RPMI8226 (cell line): ENCODE measurements around the gene PPP1R36.
A peak's percentile ranks its signal among the peaks of the same experiment; 100 is the strongest.
"Not testable (repeated sequence)": the region's sequence is repeated elsewhere in the genome, so short reads cannot be mapped to it uniquely, and the experiment has no call there.

Experiments used
- DNase-seq: peaks from one replicate; pipeline ENCODE4 v3.0.0-alpha.2; 2015

PPP1R36 gene, protein sequence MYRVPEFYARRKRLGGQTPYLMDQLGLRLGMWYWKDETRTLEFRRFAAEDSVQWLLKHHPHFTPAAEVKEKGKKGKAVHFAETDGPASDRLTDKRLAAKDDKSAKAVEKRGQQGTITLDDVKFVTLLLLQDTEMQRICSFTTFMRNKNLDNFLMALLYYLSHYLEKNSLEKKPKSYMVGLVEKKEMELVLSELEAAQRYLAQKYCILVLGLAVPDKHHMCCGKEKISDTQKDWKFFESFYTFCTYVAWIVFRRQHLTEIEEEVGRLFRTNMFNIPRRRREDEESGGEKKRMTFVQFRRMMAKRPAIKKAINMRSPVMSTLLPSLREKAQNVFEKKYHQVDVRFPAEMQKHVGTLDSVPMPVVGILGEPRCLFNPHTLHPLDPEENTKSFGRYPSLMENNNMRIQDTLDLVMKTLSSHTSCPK

DNA sequence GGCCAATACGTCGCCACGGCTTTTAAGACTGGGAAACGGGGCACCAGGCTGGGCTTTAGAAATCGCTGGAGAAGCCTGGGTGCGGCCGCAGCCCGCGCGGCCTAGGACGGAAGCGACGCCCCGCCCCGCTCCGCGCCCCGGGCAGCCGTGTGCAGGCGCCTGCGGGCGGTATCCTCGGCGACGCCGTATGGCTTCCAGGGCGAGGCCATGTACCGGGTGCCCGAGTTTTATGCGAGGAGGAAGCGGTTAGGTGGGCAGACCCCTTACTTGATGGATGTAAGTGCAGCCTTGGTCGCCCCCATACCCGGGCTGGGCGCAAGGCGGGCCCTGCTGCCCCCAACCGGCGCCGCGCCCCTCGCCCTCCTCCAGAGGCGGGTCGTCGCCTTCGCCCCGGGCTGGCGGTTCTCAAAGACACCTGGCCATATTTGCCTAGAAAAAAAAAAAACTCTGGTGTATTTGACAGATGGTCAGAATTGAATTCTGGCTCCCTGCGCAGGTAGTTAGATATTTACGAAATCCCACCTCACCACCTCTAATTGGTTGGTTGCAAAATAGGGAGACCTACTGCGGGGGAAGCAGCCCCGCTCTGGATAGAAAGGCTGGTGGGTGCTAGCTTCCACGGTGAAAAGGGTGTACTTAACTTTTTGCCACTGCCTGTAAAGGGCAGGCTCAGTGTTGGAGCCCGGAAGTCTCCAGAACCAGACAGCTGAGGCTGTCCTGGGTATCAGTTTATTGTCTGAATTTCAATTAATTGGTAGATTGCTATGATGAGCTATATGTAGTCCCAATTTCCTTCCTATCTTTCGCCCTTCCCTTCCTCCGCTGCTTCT lies at the start of gene PPP1R36:
Gene PPP1R36 (plus strand): TSS at position 171 of the 830 bp plus-strand sequence. CDS start 37 bp downstream, at position 208.
- peak; percentile 50 for DNase-seq

DNA sequence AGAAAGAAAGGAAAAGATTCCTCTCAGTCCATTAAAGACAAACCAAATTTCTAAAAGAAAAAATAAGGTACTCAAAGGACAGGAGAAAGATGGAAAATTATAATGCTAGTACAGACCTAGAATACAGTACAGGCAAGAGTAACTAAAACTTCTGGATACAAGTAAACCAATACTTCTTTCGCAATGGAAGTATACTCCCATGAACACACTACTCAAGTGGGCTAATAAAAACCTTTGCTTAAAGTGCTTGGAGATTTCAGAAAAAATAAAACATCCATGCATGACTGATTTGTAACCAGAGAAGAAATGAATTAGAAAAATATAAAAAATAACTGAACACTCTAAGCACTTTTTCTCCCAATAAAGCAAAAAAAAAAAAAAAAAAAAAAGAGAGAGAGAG lies 49.7 kb upstream of the PPP1R36 start:
- no peak for DNase-seq

DNA sequence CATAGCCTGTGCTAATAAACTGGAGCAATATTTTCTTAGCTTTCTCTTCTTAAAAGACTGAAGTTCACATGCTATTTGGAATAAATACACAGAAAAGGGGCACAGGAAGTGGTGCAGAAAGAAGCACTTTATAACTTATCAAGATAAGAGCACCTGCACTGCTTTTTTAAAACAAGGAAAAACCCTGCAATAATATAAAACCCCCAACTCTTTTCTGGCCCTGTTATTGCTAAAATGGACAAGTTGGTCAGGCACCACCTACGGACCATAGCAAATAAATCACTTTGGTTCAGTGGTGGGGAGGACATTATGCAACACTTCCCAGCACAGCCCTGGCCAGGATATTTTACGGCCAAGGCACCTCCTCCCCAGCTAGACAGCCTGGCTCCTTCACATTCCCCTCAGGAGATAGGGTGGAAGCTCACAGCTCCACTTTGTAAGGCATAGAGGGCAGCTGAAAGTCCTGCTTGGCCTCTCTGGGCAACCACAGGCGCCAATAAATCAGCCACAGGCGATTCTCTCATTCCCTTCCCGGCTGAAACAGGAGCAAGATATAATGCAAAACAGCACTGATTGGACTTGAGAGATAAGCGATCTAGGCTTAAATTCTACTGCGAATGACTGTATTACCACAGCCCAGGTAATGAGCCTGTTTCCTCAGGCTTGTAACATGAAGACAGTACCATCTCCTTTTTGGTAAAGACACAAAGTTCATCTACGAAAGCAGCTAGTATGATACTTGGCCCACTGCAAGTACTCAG lies 48.2 kb upstream of the PPP1R36 start:
- DNase-seq = peak; percentile 10

DNA sequence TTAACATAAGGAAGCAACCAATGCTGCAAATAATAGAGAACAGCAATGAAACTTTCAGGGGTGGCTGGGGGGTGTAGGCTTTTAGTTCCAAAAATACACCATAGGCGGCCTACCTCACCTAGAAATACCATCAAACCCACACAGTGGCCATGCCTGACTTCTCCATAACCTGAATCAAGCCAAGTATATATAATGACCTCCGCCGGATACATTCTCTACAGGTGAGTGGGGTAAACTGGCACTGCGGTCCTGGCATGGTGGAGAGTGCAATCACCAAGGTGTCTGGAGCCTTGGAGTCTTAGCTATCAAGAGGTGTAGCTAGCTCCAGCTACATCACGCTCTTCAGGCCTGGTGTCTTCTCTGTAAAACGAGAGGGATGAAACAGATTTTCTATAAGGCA lies 47.3 kb upstream of the PPP1R36 start:
- DNase-seq = peak; percentile 22

DNA sequence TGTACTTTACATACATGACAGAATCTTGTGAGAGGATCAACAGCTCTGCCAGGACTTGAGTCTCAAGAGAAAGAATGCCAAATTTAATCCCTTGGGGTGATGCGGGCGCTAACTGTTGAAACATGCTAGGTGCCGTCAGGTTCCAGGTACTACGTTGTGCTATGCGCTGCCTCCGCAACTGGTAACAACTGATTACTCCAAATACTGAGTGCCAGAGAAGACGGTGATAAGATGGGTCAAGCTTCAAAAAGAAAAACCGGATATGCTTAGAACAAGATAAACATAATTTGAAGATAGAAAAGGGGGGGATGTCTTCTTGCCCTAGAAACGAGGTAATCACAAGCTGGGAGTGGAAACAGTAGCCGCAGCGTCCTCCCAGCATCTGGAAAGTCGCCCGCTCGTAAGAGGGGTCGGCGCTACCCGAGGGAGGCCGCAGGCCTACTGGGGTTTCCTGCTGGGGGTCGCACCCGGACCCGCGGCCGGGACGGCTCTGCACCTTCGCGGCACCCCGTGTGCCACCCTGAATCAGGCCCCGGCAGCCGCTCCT lies 46.8 kb upstream of the PPP1R36 start:
- peak; percentile 34 for DNase-seq

DNA sequence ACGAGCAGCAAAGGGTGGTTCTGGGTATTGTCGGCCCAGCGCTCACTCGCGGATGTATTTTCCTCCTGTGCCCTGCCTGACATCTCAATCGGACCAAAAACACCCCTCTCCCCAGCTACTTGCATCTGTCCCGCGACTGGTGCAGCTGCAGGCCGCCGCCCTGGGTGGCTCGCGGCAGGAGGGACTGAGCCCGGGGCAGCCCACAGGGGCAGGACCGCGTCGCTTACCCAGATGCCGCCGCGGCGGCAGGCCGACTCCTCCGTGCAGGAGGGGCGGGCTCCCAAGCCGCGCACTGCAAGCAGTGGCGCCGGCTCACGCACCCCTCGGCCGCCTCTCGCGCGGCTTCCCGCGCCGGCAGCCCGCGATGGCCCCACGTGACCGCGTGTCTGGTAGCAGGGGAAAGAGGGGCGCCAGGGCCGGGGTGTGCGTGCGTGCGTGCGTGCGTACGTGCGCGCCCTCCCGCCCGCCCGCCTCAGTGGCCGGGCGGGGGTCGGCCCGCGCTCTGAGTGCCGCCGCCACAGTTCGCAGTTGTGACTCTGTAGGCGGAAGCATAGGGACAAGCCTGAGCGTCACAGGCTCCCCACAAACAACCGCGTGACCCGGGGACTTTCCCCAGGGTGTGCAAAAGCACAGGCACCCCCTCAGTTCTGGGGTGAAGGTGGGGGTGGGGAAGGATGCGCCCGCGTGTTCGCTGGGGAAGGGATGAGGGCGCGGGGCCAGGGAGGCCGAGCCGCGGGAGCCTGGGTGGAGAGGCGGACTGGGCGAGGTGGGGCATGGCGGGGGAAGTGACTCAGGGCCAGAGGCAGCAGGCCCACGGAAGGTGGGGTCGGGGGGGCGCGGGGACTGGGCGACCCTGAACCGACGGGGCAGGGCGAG lies 46.1 kb upstream of the PPP1R36 start, which contains the start of gene ZBTB25:
Gene ZBTB25 (minus strand): TSS at position 405 of the 876 bp plus-strand sequence. CDS start 13,305 bp downstream, outside the sequence.
- peak; percentile 88 for DNase-seq

DNA sequence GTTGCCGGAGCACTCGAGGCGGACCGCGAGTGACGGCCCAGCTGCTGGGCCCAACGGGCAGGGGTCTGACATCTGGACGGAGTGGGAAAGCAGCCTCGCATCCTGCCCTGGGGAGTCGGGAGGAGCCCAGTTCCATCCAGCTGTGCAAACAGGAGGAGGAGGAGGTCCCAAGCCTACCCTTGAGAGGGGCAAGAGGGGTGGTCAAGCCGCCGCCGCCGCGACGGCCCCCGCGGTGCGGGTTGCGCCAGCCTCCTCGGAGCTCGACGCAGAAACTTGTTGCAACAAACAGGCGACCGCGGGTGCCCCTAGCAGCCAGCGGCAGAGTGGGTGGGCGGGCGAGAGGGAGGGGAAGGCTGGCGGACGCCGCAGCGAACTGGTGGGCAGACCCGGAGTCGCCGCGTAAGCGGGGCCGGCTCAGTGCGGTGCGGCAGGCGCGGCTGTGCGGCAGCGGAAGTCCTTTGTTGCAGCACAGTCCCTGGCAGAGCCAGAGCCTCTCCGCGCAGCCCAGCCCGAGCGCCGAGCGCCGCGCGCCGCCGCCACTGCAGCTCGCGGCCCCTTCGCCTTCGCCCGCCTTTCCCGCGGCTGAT lies 45.4 kb upstream of the PPP1R36 start, which contains the start of gene ZBTB1:
Gene ZBTB1 (plus strand): TSS at position 461 of the 587 bp plus-strand sequence. CDS start 16,735 bp downstream, outside the sequence.
- DNase-seq = peak; percentile 78

DNA sequence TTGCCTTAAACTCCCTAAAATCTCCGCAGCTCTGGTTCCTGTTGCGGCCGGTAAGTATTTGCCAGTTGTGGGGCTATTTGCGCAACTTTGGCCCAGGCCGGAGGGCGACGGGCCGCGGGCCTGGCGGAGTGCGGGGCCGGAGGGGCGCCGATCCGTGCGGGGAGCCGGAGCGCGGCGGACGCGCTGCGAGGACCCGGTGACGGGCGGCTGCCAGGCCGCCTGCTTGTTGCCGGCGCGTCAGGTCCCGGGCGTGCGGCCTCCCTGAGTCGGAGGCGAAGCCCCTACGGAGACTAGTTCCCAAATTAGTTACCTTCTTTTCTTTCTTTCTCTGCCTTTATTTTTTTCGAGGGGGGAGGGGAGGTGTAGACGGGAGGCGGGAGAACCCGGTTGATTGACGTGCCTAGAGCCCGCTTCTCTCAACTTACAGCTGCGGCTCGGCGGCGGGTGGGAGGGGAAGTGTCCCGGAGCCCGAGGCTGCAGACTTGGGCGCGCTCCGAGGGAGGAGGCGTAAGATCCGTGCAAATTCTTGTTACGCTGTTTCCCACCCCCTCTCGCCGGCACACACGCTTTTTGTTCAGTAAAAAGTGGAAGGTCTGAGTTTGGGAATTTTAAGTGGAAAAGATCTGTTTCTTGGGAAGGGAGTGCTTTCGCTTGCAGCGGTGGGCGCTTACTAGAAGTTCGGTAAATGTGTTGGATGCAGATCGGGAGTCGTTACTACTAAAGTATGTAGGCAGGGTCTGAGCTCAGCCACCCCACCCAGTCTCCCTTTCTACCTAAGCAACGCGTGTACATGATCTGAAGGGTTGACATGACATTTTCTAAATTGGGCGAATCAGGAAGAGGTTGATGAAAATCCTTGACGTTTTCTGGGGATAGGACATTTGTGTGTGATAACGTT lies 44.6 kb upstream of the PPP1R36 start:
- peak; percentile 90 for DNase-seq

DNA sequence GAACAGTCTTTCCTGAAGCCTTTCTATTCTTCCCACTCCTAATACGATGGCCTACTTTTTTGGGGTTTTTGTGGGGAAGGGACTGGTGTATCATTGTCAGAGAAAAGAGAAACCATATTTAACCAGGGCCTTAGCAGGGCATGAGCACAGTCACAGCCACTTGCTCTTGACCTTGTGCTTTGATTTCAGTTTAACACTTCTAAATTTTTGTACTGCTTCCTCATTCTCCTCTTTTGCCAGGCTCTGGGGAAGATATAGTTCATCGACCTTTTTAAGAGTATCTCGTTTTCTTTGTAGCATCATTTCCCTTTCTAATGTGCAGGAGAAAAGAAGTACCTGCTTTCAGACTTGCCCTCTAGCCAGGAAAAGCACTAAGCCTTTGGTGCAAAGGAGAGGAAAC lies 43.0 kb upstream of the PPP1R36 start:
- peak; percentile 10 for DNase-seq

DNA sequence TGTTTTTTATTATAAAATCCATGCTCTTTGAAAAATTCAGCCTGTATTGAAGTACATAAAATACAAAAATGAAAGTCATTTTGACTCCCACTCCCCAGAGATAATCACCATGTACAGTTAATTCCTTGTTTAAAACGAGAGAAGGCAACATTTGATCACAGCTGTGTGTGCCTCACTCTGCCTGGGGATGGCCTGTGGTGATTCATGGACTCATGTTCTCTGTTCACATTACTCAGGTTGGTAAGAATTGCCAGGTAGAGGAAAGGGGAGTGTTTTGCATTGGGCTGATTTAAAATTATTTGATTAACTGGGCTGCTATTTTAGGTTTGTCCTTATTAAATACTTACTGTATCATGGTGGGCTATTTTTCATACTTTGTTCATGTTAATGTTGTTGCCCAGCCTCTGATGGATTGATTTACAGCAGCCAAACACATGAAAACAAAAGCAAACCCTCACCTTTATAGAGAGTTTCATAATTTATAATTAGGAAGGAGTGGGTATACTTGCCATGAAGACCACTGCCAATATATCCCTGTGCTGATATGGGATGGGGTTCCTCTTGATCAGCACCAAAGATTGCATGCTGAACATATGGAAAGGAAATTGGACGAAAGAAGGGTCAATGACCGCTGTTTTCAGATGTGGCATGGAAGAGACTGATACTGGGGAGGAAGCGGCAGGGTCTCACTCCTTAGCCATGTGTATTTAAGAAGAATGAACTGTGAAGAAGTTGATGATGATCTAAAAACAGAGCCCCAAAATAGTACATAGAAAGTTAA lies 42.2 kb upstream of the PPP1R36 start:
- peak; percentile 17 for DNase-seq

DNA sequence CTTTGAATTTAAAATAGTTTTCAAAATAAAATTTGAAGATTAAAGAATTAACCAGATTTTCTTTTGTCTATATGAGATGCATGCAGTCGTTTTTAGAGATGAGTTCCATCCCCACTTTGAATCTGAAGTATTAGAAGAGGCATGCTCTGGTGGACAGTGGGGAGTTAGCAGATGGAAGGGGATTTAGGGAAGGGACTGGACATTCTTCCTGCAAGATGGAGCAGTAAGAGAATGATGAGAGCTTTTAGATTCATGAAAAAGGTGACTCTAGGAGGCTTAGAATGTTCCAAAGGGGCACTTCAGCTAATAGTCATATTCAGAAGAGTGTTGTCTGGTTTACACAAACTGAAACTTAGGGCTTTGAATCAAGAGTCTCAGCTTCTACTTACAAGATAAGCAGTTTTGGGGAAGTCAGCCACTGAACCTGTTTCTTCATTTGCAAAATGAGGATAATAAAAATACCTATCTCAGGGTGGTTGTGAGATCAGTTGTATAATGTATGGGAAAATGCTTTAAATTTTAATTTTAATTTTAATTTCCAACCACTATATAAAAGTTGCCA lies 41.5 kb upstream of the PPP1R36 start:
- DNase-seq = peak; percentile 26

DNA sequence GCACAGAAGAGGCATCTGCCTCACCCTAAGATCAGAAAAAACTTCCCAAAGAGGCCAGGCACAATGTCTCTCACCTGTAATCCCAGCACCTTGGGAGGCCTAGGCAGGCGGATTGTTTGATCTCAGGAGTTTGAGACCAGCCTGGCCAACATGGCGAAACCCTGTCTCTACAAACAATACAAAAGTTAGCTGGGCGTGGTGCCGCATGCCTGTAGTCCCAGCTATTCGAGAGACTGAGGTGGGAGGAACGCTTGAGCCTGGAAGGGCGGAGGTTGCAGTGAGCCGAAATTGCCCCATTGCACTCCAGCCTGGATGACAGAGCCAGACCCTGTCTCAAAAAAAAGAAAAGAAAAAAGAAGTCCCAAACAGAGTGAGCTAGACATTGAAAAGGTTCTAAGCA lies 40.7 kb upstream of the PPP1R36 start:
- no peak for DNase-seq

DNA sequence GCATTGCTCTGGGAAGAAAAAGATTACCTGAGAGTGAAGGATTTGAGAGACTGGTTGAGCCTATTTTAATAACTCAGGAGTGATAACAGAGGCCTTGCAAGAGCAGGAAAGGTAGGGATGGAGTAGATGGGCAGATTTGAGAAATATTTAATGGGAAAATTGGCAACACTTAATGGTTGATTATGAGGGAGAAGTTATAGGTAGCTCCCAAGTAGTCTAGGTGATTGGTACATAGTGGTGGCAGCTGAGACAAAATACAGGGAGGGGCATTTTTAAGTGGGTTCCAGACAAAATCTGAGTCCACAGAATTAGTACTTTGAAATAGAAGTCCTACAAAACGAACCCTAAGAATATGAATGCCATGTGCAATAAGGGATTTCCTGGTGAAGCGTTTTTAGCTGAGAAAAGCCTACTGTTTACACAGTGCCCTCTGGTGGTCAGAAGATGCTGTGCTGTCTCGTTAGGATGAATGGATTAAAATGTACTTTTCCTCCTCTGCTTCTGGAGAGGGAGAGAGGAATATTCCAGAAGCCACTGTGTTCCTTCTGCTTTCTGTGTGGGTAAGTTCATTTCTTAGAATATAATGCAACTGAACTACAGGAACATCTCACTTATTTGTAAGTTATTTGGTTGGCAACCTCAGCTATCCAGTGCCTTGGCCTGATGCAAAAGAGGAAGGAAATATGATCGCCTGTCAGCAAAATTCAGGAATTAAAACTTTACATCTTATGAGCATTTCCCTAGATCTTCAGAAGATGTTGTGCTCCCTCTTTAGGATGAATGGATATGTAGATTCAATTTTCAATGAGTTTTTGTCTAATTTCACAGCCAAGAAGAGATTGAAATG lies 38.7 kb upstream of the PPP1R36 start:
- DNase-seq = peak; percentile 68

DNA sequence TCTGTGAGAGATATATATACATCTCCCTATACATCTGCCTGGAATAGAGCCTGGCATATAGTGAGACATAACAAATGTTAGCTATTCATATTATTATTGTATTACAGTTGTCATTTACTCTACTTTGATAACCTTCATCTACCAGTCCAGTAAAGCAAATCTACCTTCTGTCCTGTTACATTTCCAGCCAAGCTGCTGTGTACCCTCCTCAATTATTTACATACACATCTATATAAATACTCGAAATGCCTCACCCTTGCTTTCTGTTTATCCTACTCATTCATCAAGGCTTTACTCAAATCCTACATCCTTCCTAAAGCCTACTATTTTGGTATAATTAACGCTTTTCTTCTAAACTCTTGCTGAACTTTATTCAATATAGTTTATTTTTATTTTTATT lies 36.5 kb upstream of the PPP1R36 start:
- no peak for DNase-seq

DNA sequence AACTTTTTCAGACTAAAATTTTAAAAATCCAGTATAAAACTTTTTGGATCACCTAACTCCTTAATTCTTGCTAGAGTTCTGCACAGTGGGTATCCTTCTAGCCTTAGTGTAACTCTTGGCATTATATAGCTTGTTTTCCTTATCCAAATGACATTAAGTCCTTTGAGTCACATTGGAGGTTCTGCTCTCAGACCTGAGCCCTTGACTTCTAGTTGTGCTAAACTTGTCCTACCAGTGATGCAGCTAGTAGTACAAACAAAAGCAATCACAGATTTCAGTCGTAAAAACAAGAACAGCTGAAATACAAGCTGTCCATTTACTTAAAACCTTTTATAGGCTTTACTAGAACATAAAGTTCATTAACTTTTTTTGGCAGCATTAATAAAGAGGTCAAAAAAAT lies 34.7 kb upstream of the PPP1R36 start:
- DNase-seq = no peak

DNA sequence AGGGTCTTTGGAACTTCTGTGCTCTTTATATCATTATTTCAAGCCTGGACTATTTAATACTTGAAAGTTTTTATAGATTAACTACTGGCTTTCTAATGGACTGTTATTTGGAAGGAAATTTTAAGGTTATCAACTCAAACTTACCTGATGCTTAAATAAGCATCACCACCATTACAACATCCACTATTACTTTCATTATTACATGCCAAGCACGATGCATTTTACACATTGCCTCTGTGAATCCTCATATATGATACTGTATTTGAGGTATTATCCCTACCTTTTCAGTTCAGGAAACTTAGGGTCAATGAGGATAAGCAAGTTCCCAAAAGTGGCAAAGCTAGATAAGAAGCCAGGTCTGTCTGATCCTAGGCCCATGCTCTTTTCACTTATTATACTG lies 32.8 kb upstream of the PPP1R36 start:
- no peak for DNase-seq

DNA sequence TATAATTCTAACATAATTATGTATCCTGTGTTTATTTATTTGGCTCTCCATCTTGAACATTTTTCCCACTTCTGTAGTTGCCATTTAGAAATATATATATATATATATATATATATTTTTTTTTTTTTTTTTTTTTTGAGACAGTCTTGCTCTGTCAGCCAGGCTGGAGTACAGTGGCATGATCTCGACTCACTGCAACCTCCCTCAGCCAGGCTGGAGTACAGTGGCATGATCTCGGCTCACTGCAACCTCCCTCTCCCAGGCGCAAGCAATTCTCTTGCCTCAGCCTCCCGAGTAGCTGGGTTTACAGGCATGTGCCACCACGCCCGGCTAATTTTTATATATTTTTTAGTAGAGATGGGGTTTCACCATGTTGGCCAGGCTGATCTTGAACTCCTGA lies 32.1 kb upstream of the PPP1R36 start:
- not testable (repeated sequence) for DNase-seq

DNA sequence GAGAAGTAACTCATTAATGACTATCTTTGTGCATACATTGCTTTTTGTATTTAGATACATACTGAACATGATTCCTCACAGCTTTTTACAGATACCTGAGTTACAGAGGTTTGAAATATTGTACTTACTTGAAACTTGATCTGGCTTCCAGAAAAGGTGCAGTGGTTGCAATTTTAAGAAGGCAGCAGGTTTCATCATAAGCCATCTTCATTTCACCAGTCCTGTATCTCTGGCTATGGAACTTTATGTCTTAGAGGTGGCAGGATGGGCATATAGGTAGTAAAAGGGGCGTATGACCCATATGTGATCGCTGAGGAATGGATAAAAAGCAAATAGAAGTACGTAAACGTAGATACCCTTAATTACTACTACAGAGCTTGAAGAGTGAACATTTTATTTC lies 31.5 kb upstream of the PPP1R36 start:
- DNase-seq = no peak
